Loucy (cell line): Measurements from ENCODE around the gene ZNF697.

Experiments used
- CTCF ChIP-seq: fragments of 200-600 bp; sonication (generic); conservative IDR thresholded peaks from 2 replicates; pipeline ENCODE4 v1.5.1; 2014; ENCODE audit warnings: mild to moderate bottlenecking, antibody characterized with exemption, low read length
- EZH2phosphoT487 ChIP-seq: fragments of 200-600 bp; IDR thresholded peaks from 2 replicates; pipeline ENCODE4 v1.6.1; 2018; ENCODE audit warnings: antibody characterized with exemption, mild to moderate bottlenecking, moderate library complexity, borderline replicate concordance

GRCh38 chr1:119606394-119606793 is 41.7 kb downstream of the ZNF697 start:
- TF ChIP-seq CTCF (no peak), EZH2phosphoT487 (no peak)
